ENCODE measurements around the gene IRAK2.
A peak's percentile ranks its signal among the peaks of the same experiment; 100 is the strongest.
"Not testable (repeated sequence)": the region's sequence is repeated elsewhere in the genome, so short reads cannot be mapped to it uniquely, and the experiment has no call there.

Gene IRAK2

GRCh38 chr3:10155123-10155472 is 9.6 kb upstream of the IRAK2 start:
- no peak for DNase-seq (ENCODE audit: low read depth)
- no peak overlapping the region for H3K4me3 ChIP-seq (ENCODE audit: low read depth, low read length)
- TF ChIP-seq CTCF (IDR thresholded peaks at IDR 0.05; ENCODE audit: low read depth, low read length) (no peak), MYC (IDR thresholded peaks at IDR 0.05; ENCODE audit: low read depth, low read length) (no peak), POLR2A (IDR thresholded peaks at IDR 0.05; ENCODE audit: extremely low read depth, insufficient read length) (no peak), MAX (IDR thresholded peaks at IDR 0.05; ENCODE audit: low read depth, low read length) (no peak)

- TF ChIP-seq POLR2A (IDR thresholded peaks at IDR 0.05; ENCODE audit: extremely low read depth, insufficient read length) (no peak), MAX (IDR thresholded peaks at IDR 0.05; ENCODE audit: low read depth, low read length) (no peak), CTCF (IDR thresholded peaks at IDR 0.05; ENCODE audit: low read depth, low read length) (no peak), MYC (IDR thresholded peaks at IDR 0.05; ENCODE audit: low read depth, low read length) (no peak)
Observed at GRCh38 chr3:10155658-10156057, 9.1 kb upstream of the IRAK2 start.

GRCh38 chr3:10157031-10157430 is 7.7 kb upstream of the IRAK2 start:
- no peak for TF ChIP-seq MAX (IDR thresholded peaks at IDR 0.05; ENCODE audit: low read depth, low read length)
- no peak for TF ChIP-seq CTCF (IDR thresholded peaks at IDR 0.05; ENCODE audit: low read depth, low read length)
- TF ChIP-seq POLR2A (IDR thresholded peaks at IDR 0.05; ENCODE audit: extremely low read depth, insufficient read length) = no peak
- TF ChIP-seq MYC (IDR thresholded peaks at IDR 0.05; ENCODE audit: low read depth, low read length) = no peak
- no peak for DNase-seq (ENCODE audit: low read depth)
- no peak overlapping the region for H3K4me3 ChIP-seq (ENCODE audit: low read depth, low read length)

More at GRCh38 chr3:10155658-10156057, 9.1 kb upstream of the IRAK2 start:
- no peak overlapping the region for H3K4me3 ChIP-seq (ENCODE audit: low read depth, low read length)
- no peak for DNase-seq (ENCODE audit: low read depth)

- not testable (repeated sequence) for DNase-seq (ENCODE audit: low read depth); H3K4me3 ChIP-seq (ENCODE audit: low read depth, low read length)
Observed at GRCh38 chr3:10158555-10158954, 6.2 kb upstream of the IRAK2 start.

GRCh38 chr3:10160346-10160745 is 4.4 kb upstream of the IRAK2 start:
- no peak for DNase-seq (ENCODE audit: low read depth)

GRCh38 chr3:10160925-10161324 is 3.8 kb upstream of the IRAK2 start:
- no peak for TF ChIP-seq MAX (IDR thresholded peaks at IDR 0.05; ENCODE audit: low read depth, low read length)
- TF ChIP-seq POLR2A (IDR thresholded peaks at IDR 0.05; ENCODE audit: extremely low read depth, insufficient read length) = no peak
- TF ChIP-seq CTCF (IDR thresholded peaks at IDR 0.05; ENCODE audit: low read depth, low read length) = peak; percentile 1
- TF ChIP-seq MYC (IDR thresholded peaks at IDR 0.05; ENCODE audit: low read depth, low read length) = no peak
- no peak for DNase-seq (ENCODE audit: low read depth)
- H3K4me3 ChIP-seq (ENCODE audit: low read depth, low read length) = no peak overlapping the region

More at GRCh38 chr3:10160346-10160745, 4.4 kb upstream of the IRAK2 start:
- TF ChIP-seq MAX (IDR thresholded peaks at IDR 0.05; ENCODE audit: low read depth, low read length) = no peak
- H3K4me3 ChIP-seq (ENCODE audit: low read depth, low read length) = no peak overlapping the region

- peak; percentile 47 for DNase-seq (ENCODE audit: low read depth)
- no peak for TF ChIP-seq POLR2A (IDR thresholded peaks at IDR 0.05; ENCODE audit: extremely low read depth, insufficient read length)
- TF ChIP-seq MYC (IDR thresholded peaks at IDR 0.05; ENCODE audit: low read depth, low read length) = no peak
- TF ChIP-seq CTCF (IDR thresholded peaks at IDR 0.05; ENCODE audit: low read depth, low read length) = no peak
- no peak for TF ChIP-seq MAX (IDR thresholded peaks at IDR 0.05; ENCODE audit: low read depth, low read length)
- H3K4me3 ChIP-seq (ENCODE audit: low read depth, low read length) = no peak overlapping the region
Observed at GRCh38 chr3:10162185-10162584, 2.5 kb upstream of the IRAK2 start.

- DNase-seq (ENCODE audit: low read depth) = not testable (repeated sequence)
- peak overlapping the region; percentile 39 for H3K4me3 ChIP-seq (ENCODE audit: low read depth, low read length)
Observed at GRCh38 chr3:10164201-10164545, 546 bp upstream of the IRAK2 start.
